Activated naive CD4-positive, alpha-beta T cell treated with anti-CD3 and anti-CD28 coated beads, Interleukin-2, amount 10 ng/mL, durations not matched to agents 7 days and 5 days (primary cell): Measurements from ENCODE around the gene DDB1.

Source experiments
- CTCF ChIA-PET: fragments of 350-600 bp; sonication (Branson Sonifier 250); formaldehyde crosslinking; loops from one replicate; lab custom pipeline; 2021; ENCODE audit warnings: antibody characterized with exemption; lab: Charles Lee
- DNase-seq: peaks from one replicate; pipeline ENCODE4 v3.0.0-alpha.2; 2020
- H3K27ac Mint-ChIP-seq: one replicate; pipeline ENCODE4 v1.8.0; 2021; ENCODE audit warnings: mild to moderate bottlenecking, moderate library complexity, mixed read lengths
- H3K27me3 Mint-ChIP-seq: one replicate; pipeline ENCODE4 v1.8.0; 2021; ENCODE audit warnings: mild to moderate bottlenecking, mixed read lengths
- H3K36me3 Mint-ChIP-seq: one replicate; pipeline ENCODE4 v1.8.0; 2021; ENCODE audit warnings: mixed read lengths
- H3K4me1 Mint-ChIP-seq: one replicate; pipeline ENCODE4 v1.8.0; 2021; ENCODE audit warnings: mixed read lengths
- H3K4me3 Mint-ChIP-seq: one replicate; pipeline ENCODE4 v1.8.0; 2021; ENCODE audit warnings: mild to moderate bottlenecking, moderate library complexity, mixed read lengths
- H3K9me3 Mint-ChIP-seq: one replicate; pipeline ENCODE4 v1.8.0; 2021; ENCODE audit warnings: mixed read lengths

Gene DDB1

DNA sequence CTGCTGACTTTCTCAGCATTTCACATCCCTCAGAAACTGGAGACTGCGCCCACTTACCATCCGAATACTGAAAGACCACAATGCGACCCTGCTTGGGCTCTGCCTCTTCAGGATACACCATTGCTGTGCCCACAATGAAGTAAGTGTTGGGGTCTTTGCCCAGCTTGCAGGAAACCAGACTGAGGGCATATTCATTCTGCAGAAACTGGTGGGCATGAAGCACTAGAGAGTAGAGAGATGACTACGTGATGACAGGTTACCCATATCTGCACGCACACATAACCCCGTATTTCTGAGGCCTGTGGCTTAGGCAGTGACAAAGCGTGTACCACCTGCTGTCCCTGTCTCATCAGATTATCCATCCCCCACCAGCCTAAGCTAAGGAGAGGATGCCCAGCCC is 23.2 kb downstream of the DDB1 start:
- Mint-ChIP-seq H3K27me3 (no peaks in the 10 kb centered on the region), H3K36me3 (peaks cover 37% of the 10 kb centered on the region), H3K4me3 (no peak overlapping the region), H3K4me1 (no peaks in the 10 kb centered on the region), H3K27ac (no peak overlapping the region), H3K9me3 (no peaks in the 10 kb centered on the region)
- DNase-seq, result no peak
- CTCF ChIA-PET, result interaction anchor here (1.0 kb wide), 1 partner anchor 26 kb away, joined by 3 read pairs; no protein-coding TSS in a partner anchor

GRCh38 chr11:61309141-61309540 is 23.8 kb downstream of the DDB1 start:
- no peaks in the 10 kb centered on the region for H3K9me3 Mint-ChIP-seq
- CTCF ChIA-PET, result interaction anchor here (1.0 to 1.3 kb wide), 3 partner anchors 14 to 76 kb away, joined by 3 to 5 read pairs (median 4); partner anchors contain the start of gene VWCE
- no peak overlapping the region for H3K27ac Mint-ChIP-seq
- no peak for DNase-seq
- no peaks in the 10 kb centered on the region for H3K4me1 Mint-ChIP-seq
- peaks cover 36% of the 10 kb centered on the region for H3K36me3 Mint-ChIP-seq
- no peaks in the 10 kb centered on the region for H3K27me3 Mint-ChIP-seq
- no peak overlapping the region for H3K4me3 Mint-ChIP-seq

DNA sequence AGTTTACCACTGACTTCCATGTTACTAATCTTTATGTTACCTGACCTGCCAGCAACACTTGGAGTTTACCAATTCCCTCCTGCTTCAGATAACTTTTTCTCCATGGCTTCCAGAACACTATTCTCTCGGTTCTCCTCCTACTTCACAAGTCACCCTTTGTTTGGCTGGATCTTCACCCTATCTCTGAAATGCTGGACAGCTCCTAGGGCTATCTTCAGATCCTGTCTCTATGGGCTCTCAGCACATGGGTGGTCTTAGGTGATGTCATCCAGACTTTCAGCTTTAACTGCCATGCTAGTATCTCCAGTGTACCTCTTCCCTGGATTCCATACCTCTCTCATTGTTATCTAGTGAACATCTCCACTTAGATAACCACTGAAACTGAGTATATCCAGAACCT is 25.6 kb downstream of the DDB1 start:
- Mint-ChIP-seq H3K27ac (no peak overlapping the region), H3K4me3 (no peak overlapping the region), H3K27me3 (no peaks in the 10 kb centered on the region), H3K4me1 (no peaks in the 10 kb centered on the region), H3K36me3 (peaks cover 36% of the 10 kb centered on the region), H3K9me3 (no peaks in the 10 kb centered on the region)
- CTCF ChIA-PET, result no interaction called here
- no peak for DNase-seq

- Mint-ChIP-seq H3K4me3 (no peak overlapping the region), H3K9me3 (no peaks in the 10 kb centered on the region), H3K27me3 (no peaks in the 10 kb centered on the region), H3K27ac (no peak overlapping the region), H3K36me3 (peaks cover 41% of the 10 kb centered on the region), H3K4me1 (no peaks in the 10 kb centered on the region)
- CTCF ChIA-PET, result no interaction called here
- DNase-seq, result no peak
Measured at GRCh38 chr11:61306221-61306620, 26.7 kb downstream of the DDB1 start.

DNA sequence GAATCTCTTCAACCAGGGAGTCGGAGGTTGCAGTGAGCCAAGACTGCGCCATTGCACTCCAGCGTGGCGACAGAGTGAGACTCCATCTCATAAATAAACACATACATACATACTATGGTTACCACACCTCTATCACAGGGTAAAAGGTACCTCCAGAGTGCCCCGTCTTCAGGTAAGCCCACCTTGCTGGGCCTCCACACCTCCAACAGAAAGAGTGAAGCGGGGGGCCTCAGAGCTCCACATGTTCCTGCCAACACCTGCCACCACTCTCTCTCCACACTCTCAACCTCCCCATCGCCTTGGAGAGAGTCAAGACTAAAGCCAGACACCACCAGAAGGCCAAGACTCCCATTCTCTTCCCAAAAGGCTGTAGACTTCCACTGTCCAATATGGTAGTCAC is 27.5 kb downstream of the DDB1 start:
- CTCF ChIA-PET, result interaction anchor here (1.0 kb wide), 1 partner anchor 51 kb away, joined by 3 read pairs; no protein-coding TSS in a partner anchor
- Mint-ChIP-seq H3K9me3 (no peaks in the 10 kb centered on the region), H3K27ac (no peak overlapping the region), H3K4me1 (peaks cover under 1% of the 10 kb centered on the region), H3K36me3 (peaks cover 44% of the 10 kb centered on the region), H3K27me3 (no peaks in the 10 kb centered on the region), H3K4me3 (no peak overlapping the region)
- DNase-seq, result no peak

- H3K27ac Mint-ChIP-seq, result no peak overlapping the region
- peaks cover 7% of the 10 kb centered on the region for H3K4me1 Mint-ChIP-seq
- no peak for DNase-seq
- no peaks in the 10 kb centered on the region for H3K9me3 Mint-ChIP-seq
- no peak overlapping the region for H3K4me3 Mint-ChIP-seq
- no peaks in the 10 kb centered on the region for H3K27me3 Mint-ChIP-seq
- CTCF ChIA-PET, result no interaction called here
- H3K36me3 Mint-ChIP-seq, result peaks cover 52% of the 10 kb centered on the region
Measured at GRCh38 chr11:61303725-61304124, 29.2 kb downstream of the DDB1 start.

GRCh38 chr11:61302550-61302949 is 30.4 kb downstream of the DDB1 start:
- H3K9me3 Mint-ChIP-seq, result no peaks in the 10 kb centered on the region
- no peaks in the 10 kb centered on the region for H3K27me3 Mint-ChIP-seq
- peaks cover 62% of the 10 kb centered on the region for H3K36me3 Mint-ChIP-seq
- DNase-seq, result no peak
- H3K27ac Mint-ChIP-seq, result no peak overlapping the region
- peaks cover 19% of the 10 kb centered on the region for H3K4me1 Mint-ChIP-seq
- CTCF ChIA-PET, result no interaction called here
- H3K4me3 Mint-ChIP-seq, result no peak overlapping the region

GRCh38 chr11:61298663-61299244 is 34.2 kb downstream of the DDB1 start:
- CTCF ChIA-PET, result interaction anchor here (0.6 to 3.1 kb wide), 3 partner anchors 39 to 75 kb away, joined by 4 to 10 read pairs (median 4); no protein-coding TSS in a partner anchor
- no peak for DNase-seq
- no peak overlapping the region for H3K4me3 Mint-ChIP-seq
- peaks cover 18% of the 10 kb centered on the region for H3K27me3 Mint-ChIP-seq
- peak overlapping the region; percentile 2 for H3K27ac Mint-ChIP-seq
- H3K36me3 Mint-ChIP-seq, result peaks cover 55% of the 10 kb centered on the region
- no peaks in the 10 kb centered on the region for H3K9me3 Mint-ChIP-seq
- H3K4me1 Mint-ChIP-seq, result peaks cover 34% of the 10 kb centered on the region

GRCh38 chr11:61297746-61298145 is 35.2 kb downstream of the DDB1 start:
- peaks cover 49% of the 10 kb centered on the region for H3K36me3 Mint-ChIP-seq
- no peak overlapping the region for H3K4me3 Mint-ChIP-seq
- H3K4me1 Mint-ChIP-seq, result peaks cover 40% of the 10 kb centered on the region
- no peak for DNase-seq
- H3K9me3 Mint-ChIP-seq, result no peaks in the 10 kb centered on the region
- peaks cover 28% of the 10 kb centered on the region for H3K27me3 Mint-ChIP-seq
- CTCF ChIA-PET, result interaction anchor here (3.1 kb wide), 1 partner anchor 43 kb away, joined by 10 read pairs; no protein-coding TSS in a partner anchor
- H3K27ac Mint-ChIP-seq, result peak overlapping the region; percentile 40

DNA sequence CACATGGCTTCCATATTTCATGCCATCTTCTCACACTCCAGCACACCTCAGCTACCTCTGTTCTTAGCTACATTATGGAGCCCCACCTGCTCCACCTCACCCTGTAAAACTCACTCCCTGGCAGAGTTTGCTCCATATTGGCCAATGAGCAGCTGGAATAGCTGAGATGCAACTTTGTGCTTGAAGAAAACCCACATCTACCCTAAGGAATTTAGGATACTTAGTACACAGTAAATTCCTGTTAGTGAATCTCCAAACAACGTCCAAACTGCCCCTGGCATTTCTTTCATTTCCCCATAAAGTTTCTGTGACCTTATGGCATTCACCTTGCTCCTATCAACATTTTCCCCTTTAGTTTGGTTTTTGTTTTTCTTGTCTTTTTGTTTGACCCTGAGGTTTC is 35.6 kb downstream of the DDB1 start:
- CTCF ChIA-PET, result interaction anchor here (0.9 to 3.1 kb wide), 2 partner anchors 43 to 96 kb away, joined by 5 to 10 read pairs; partner anchors contain the start of gene TMEM216
- Mint-ChIP-seq H3K27me3 (peaks cover 32% of the 10 kb centered on the region), H3K4me3 (no peak overlapping the region), H3K27ac (peak overlapping the region; percentile 40), H3K4me1 (peaks cover 40% of the 10 kb centered on the region), H3K9me3 (no peaks in the 10 kb centered on the region), H3K36me3 (peaks cover 47% of the 10 kb centered on the region)
- no peak for DNase-seq

DNA sequence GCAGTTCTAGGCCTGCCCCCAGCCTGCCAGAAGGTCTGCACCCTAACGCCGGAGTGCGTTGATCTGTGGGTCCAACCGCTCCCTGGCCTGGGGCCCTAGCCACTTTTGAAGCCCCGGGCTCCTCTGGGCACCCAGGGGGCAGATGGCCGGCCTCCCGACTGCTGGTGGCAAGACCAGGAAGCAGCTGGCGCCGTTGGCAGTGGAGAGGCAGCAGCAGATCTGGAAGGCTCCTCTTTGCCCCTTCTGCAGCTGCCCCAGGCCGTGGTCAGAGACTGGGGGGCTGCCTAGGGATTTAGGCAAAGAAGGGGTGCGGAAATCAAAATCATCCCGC is 37.3 kb downstream of the DDB1 start:
- H3K4me1 Mint-ChIP-seq, result peaks cover 40% of the 10 kb centered on the region
- H3K4me3 Mint-ChIP-seq, result peak overlapping the region; percentile 55
- no peak overlapping the region for H3K27ac Mint-ChIP-seq
- H3K36me3 Mint-ChIP-seq, result peaks cover 30% of the 10 kb centered on the region
- DNase-seq, result no peak
- CTCF ChIA-PET, result interaction anchor here (1.1 to 3.8 kb wide), 4 partner anchors 13 to 66 kb away, joined by 3 to 21 read pairs (median 6); partner anchors contain the start of genes CYB561A3 and TMEM138
- no peaks in the 10 kb centered on the region for H3K9me3 Mint-ChIP-seq
- peaks cover 43% of the 10 kb centered on the region for H3K27me3 Mint-ChIP-seq

GRCh38 chr11:61294717-61295595 is 37.9 kb downstream of the DDB1 start, which contains the start of gene VWCE:
TSS of gene VWCE (minus strand) at chr11:61295316. CDS start at chr11:61295037, 279 bp downstream.
- peak; percentile 81 for DNase-seq
- no peak within 1 kb of the TSS for H3K27ac Mint-ChIP-seq

DNA sequence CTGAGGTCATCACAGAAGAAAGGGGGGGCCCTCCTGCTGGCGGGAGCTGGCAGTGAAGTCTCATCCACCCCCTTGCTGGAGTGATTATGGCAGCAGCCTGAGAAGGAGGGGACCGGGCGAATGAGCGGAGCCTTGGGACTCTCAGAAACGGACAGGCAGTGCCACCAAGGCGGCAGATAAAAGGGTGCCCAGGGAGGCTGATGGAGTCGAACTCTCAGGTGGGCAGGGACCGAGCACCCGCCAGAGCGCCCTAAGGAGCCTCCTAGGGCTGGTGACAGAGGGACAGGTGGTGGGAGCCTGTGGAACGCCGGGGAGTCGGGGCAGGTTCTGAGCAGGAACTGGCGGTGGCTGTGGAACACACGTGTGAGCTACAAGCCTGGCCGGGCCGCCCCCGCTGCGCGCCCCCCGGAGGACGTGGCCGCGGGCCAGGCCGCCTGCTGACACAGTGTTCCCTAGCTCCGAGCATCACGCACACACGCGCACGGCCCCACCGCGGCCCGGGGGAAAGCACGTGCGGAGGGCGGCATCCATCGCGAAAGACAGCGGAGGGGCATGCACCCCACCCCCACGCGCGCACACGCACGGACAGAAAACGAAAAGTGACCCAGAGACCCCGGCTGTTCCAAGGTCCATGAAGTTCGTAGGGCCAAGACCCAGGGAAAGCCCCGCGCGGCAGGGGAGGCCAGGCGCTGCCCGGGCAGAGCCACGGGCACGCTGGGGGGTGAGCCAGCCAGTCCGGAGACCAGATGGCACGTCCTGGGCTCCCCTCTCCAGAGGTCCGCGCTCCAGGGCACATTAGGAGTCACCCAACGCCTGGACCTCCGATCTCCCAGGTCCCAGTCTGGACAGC is 38.8 kb downstream of the DDB1 start:
- DNase-seq, result peak; percentile 45
- Mint-ChIP-seq H3K4me3 (peak overlapping the region; percentile 77), H3K9me3 (no peaks in the 10 kb centered on the region), H3K27me3 (peaks cover 43% of the 10 kb centered on the region), H3K27ac (no peak overlapping the region), H3K36me3 (peaks cover 19% of the 10 kb centered on the region), H3K4me1 (peaks cover 36% of the 10 kb centered on the region)
- CTCF ChIA-PET, result interaction anchor here (1.0 to 3.8 kb wide), 9 partner anchors 11 to 92 kb away, joined by 3 to 21 read pairs (median 4); no protein-coding TSS in a partner anchor

More at GRCh38 chr11:61294717-61295595, 37.9 kb downstream of the DDB1 start, which contains the start of gene VWCE:
- H3K4me3 Mint-ChIP-seq, result peak within 1 kb of the TSS; percentile 77
- H3K27me3 Mint-ChIP-seq, result peaks cover 43% of the 10 kb centered on the region
- peaks cover 26% of the 10 kb centered on the region for H3K36me3 Mint-ChIP-seq
- peaks cover 37% of the 10 kb centered on the region for H3K4me1 Mint-ChIP-seq
- CTCF ChIA-PET, result interaction anchor here (1.0 to 3.8 kb wide), 7 partner anchors 14 to 91 kb away, joined by 3 to 21 read pairs (median 8); no protein-coding TSS in a partner anchor
- no peaks in the 10 kb centered on the region for H3K9me3 Mint-ChIP-seq
